ENCODE data around the gene TNFAIP8. TPM values are rescaled to one million over a fixed set of nuclear protein-coding genes. Genes with fewer than 3 reads are reported as not detected.
"Not testable (repeated sequence)": the region's sequence is repeated elsewhere in the genome, so short reads cannot be mapped to it uniquely, and the experiment has no call there.

TNFAIP8 gene
- total and polyA plus RNA-seq, 2 experiments from 2014 or later, result 18.3 to 37.6 TPM

DNA sequence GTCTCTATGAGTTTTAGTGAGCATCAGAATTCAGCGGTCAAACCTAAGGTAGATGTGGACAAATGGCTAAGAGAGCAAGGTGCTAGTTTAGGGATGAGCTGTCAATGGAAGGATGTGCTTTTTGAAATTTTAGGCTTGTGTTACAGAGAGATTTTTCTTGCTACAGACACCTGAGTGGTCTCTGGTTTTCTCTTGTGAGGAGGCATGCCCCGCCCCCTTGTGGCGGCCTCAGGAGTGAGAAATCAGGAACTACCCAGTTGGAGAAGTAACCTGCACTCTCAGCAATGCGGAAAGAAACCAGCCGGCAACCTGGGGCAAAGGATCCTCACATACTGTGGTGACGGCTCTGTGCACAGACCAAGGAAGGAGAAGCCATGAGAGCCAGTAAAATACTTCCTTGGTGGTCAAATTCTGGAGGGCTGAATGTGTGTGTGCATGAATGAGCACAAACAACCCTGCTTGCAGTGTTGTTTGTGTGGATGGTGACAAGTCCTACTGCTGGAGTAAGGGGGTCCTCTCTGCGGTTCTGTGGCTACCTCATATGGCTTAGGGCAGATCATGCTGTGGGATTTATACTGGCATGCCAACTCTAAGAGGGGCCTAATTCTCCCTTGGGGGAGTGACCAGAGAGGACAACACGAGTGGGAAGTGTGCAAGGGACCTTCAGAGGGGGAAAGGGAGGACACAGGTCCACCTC is 79.8 kb downstream of the TNFAIP8 start:
- Histone ChIP-seq H2AFZ (no peak overlapping the region), H3K9me3 (ENCODE audit: low read depth) (no peaks in the 10 kb centered on the region), H3K27ac (no peak overlapping the region), H3K36me3 (replicated peaks; ENCODE audit: insufficient read depth, low read depth) (no peaks in the 10 kb centered on the region), H3K4me3 (no peak overlapping the region), H3K9me2 (replicated peaks; ENCODE audit: insufficient read depth) (no peaks in the 10 kb centered on the region), H3K79me2 (no peaks in the 10 kb centered on the region), H3K4me1 (ENCODE audit: insufficient read depth) (no peaks in the 10 kb centered on the region), H4K20me1 (ENCODE audit: insufficient read depth, poor library complexity, severe bottlenecking) (no peaks in the 10 kb centered on the region), H3K4me2 (no peak overlapping the region), H3K27me3 (no peaks in the 10 kb centered on the region)
- TF ChIP-seq EZH2phosphoT487 (IDR thresholded peaks at IDR 0.05; ENCODE audit: low read depth, severe bottlenecking, unreplicated experiment), result no peak
- peak; percentile 58 for TF ChIP-seq CTCF (IDR thresholded peaks at IDR 0.05; ENCODE audit: poor library complexity)
- no peak for TF ChIP-seq EZH2 (IDR thresholded peaks at IDR 0.05; ENCODE audit: borderline replicate concordance)
- DNase-seq (ENCODE audit: low spot score), result peak; percentile 76
- 53% methylated on average over 8 of the region's 8 CpGs for WGBS (ENCODE audit: low lambda C conversion rate, missing lambda C conversion rate)

DNA sequence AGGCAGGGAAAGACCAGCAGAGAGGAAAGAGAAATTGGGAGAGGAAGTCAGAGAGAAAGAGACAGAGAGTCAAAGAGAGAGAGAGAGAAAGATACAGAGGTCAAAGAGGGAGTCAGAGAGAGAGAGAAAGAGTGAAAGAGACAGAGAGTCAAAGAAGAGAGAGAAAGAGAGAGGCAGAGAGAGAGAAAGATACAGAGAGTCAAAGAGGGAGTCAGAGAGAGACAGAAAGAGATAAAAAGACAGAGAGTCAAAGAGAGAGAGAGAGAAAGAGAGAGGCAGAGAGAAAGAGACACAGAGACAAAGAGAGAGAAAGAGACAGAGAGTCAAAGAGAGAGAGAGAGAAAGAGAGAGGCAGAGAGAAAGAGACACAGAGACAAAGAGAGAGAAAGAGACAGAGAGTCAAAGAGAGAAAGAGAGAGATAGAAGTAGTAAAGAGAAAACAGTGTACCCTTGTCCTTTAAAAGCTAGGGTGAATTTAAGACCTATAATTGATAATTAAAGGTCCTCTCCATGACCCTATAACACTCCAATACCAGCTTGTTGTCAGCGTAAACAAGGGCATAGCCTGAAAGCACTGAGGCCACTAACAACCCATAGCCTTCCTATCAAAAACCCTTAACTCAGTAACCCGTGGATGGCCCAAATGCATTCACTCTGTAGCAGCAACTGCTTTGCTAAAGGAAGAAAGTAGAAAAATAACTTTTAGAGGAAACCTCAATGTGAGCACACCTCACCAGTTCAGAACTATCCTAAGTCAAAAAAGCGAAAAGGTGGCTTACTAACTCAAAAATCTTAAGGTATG is 82.2 kb downstream of the TNFAIP8 start:
- not testable (repeated sequence) for H3K4me3 ChIP-seq; H3K4me1 ChIP-seq (ENCODE audit: insufficient read depth); H3K4me2 ChIP-seq; H4K20me1 ChIP-seq (ENCODE audit: insufficient read depth, poor library complexity, severe bottlenecking); H3K79me2 ChIP-seq; H3K9me3 ChIP-seq (ENCODE audit: low read depth); H2AFZ ChIP-seq; H3K9me2 ChIP-seq (replicated peaks; ENCODE audit: insufficient read depth); H3K27ac ChIP-seq; H3K27me3 ChIP-seq; DNase-seq (ENCODE audit: low spot score); H3K36me3 ChIP-seq (replicated peaks; ENCODE audit: insufficient read depth, low read depth)
- WGBS (ENCODE audit: low lambda C conversion rate, missing lambda C conversion rate), result 80% methylated on average over 3 of the region's 3 CpGs

GRCh38 chr5:119438587-119438917 is 82.7 kb downstream of the TNFAIP8 start:
- not testable (repeated sequence) for H3K9me3 ChIP-seq (ENCODE audit: low read depth); DNase-seq (ENCODE audit: low spot score); H3K36me3 ChIP-seq (replicated peaks; ENCODE audit: insufficient read depth, low read depth); H4K20me1 ChIP-seq (ENCODE audit: insufficient read depth, poor library complexity, severe bottlenecking); H3K79me2 ChIP-seq; H2AFZ ChIP-seq; H3K9me2 ChIP-seq (replicated peaks; ENCODE audit: insufficient read depth); H3K4me1 ChIP-seq (ENCODE audit: insufficient read depth); H3K4me2 ChIP-seq; H3K4me3 ChIP-seq; H3K27me3 ChIP-seq
- WGBS (ENCODE audit: low lambda C conversion rate, missing lambda C conversion rate), result 26% methylated on average over 1 of the region's 1 CpG
- peak overlapping the region; percentile 32 for H3K27ac ChIP-seq

GRCh38 chr5:119439140-119439631 is 83.4 kb downstream of the TNFAIP8 start:
- Histone ChIP-seq H4K20me1 (ENCODE audit: insufficient read depth, poor library complexity, severe bottlenecking) (no peaks in the 10 kb centered on the region), H3K4me2 (peak overlapping the region; percentile 27), H3K9me3 (ENCODE audit: low read depth) (no peaks in the 10 kb centered on the region), H2AFZ (no peak overlapping the region), H3K27ac (peak overlapping the region; percentile 32), H3K27me3 (no peaks in the 10 kb centered on the region), H3K79me2 (no peaks in the 10 kb centered on the region), H3K4me3 (no peak overlapping the region), H3K4me1 (ENCODE audit: insufficient read depth) (no peaks in the 10 kb centered on the region), H3K9me2 (replicated peaks; ENCODE audit: insufficient read depth) (no peaks in the 10 kb centered on the region), H3K36me3 (replicated peaks; ENCODE audit: insufficient read depth, low read depth) (no peaks in the 10 kb centered on the region)
- WGBS (ENCODE audit: low lambda C conversion rate, missing lambda C conversion rate), result 85% methylated on average over 8 of the region's 8 CpGs
- DNase-seq (ENCODE audit: low spot score), result peak; percentile 35
- TF ChIP-seq CTCF (IDR thresholded peaks at IDR 0.05; ENCODE audit: poor library complexity), result no peak
- no peak for TF ChIP-seq EZH2phosphoT487 (IDR thresholded peaks at IDR 0.05; ENCODE audit: low read depth, severe bottlenecking, unreplicated experiment)
- TF ChIP-seq EZH2 (IDR thresholded peaks at IDR 0.05; ENCODE audit: borderline replicate concordance), result no peak

DNA sequence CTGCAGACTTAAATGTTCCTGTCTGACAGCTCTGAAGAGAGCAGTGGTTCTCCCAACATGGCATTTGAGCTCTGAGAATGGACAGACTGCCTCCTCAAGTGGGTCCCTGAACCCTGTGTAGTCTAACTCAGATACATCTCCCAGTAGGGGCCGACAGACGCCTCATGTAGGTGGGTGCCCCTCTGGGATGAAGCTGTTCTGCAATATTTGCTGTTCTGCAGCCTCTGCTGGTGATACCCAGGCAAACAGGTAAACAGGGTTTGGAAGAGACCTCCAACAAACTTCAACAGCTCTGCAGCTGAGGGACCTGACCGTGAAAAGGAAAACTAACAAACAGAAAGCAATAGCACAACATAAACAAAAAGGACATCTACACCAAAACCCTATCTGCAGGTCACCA is 83.8 kb downstream of the TNFAIP8 start:
- not testable (repeated sequence) for H4K20me1 ChIP-seq (ENCODE audit: insufficient read depth, poor library complexity, severe bottlenecking); H3K4me3 ChIP-seq; DNase-seq (ENCODE audit: low spot score); H3K4me1 ChIP-seq (ENCODE audit: insufficient read depth); H3K9me3 ChIP-seq (ENCODE audit: low read depth); H3K36me3 ChIP-seq (replicated peaks; ENCODE audit: insufficient read depth, low read depth); H3K4me2 ChIP-seq; H2AFZ ChIP-seq; H3K9me2 ChIP-seq (replicated peaks; ENCODE audit: insufficient read depth); H3K27ac ChIP-seq; H3K27me3 ChIP-seq; H3K79me2 ChIP-seq
- WGBS (ENCODE audit: low lambda C conversion rate, missing lambda C conversion rate), result 87% methylated on average over 3 of the region's 3 CpGs

GRCh38 chr5:119444643-119445042 is 88.8 kb downstream of the TNFAIP8 start:
- not testable (repeated sequence) for H3K79me2 ChIP-seq; H3K27me3 ChIP-seq; H3K4me1 ChIP-seq (ENCODE audit: insufficient read depth); H3K9me2 ChIP-seq (replicated peaks; ENCODE audit: insufficient read depth); H3K4me3 ChIP-seq; H3K36me3 ChIP-seq (replicated peaks; ENCODE audit: insufficient read depth, low read depth); DNase-seq (ENCODE audit: low spot score); H2AFZ ChIP-seq; H3K27ac ChIP-seq; H3K9me3 ChIP-seq (ENCODE audit: low read depth); H3K4me2 ChIP-seq; H4K20me1 ChIP-seq (ENCODE audit: insufficient read depth, poor library complexity, severe bottlenecking)
- 92% methylated on average over 4 of the region's 4 CpGs for whole genome bisulfite sequencing (ENCODE audit: low lambda C conversion rate, missing lambda C conversion rate)
